Left lung (tissue), 10 donors: ENCODE data around the gene LTC4S. TPM values are rescaled to one million over a fixed set of nuclear protein-coding genes. Genes with fewer than 3 reads are reported as not detected.

Experiments
- ATAC-seq: fragments of 200-7000 bp; cut with Tn5 transposase; one replicate; pipeline ENCODE4 v1.9.1; 2020; ENCODE audit warnings: moderate library complexity
- DNase-seq, 4 donors: peaks; one replicate each; pipeline ENCODE4 v3.0.0-alpha.2; 2013 to 2020
- H3K27ac ChIP-seq, 2 donors: fragments of 200-600 bp; sonication (generic) in 1 of 2; one replicate each; pipeline versions ENCODE4 v1.5.0 to v1.8.0; 2020 to 2021
- H3K27me3 ChIP-seq, 2 donors: fragments of 200-600 bp; sonication (generic) in 1 of 2; one replicate each; pipeline versions ENCODE4 v1.5.0 to v1.8.0; 2020 to 2021
- H3K36me3 ChIP-seq, 2 donors: fragments of 200-600 bp; sonication (generic) in 1 of 2; one replicate each; pipeline versions ENCODE4 v1.5.0 to v1.8.0; 2020 to 2021
- H3K4me1 ChIP-seq, 2 donors: fragments of 200-600 bp; one replicate each; pipeline ENCODE4 v1.8.0; 2021
- H3K4me3 ChIP-seq, 2 donors: fragments of 200-600 bp; sonication (generic) in 1 of 2; one replicate each; pipeline versions ENCODE4 v1.5.0 to v1.8.0; 2020 to 2021; ENCODE audit warnings: mild to moderate bottlenecking in 1 of 2
- H3K9me3 ChIP-seq, 2 donors: fragments of 200-600 bp; sonication (generic) in 1 of 2; one replicate each; pipeline versions ENCODE4 v1.5.0 to v1.8.0; 2020 to 2021
- intact Hi-C, 2 donors: fragments of 100-400 bp; cut with DNase I; formaldehyde crosslinking; loops; one replicate each; pipeline versions ENCODE4 v1.11.2 to v1.14.2; 2022
- polyA plus RNA-seq, 6 donors: library from polyadenylated mRNA; unstranded; fragments of 120-200 nt; gene quantifications; one replicate each; pipeline ENCODE4 v1.2.1, GENCODE V29; 2013; ENCODE audit not compliant: insufficient read length in 6 of 6
- total RNA-seq, 2 donors: library from RNA; stranded (reverse); fragmentation: NEBNext Ultra II Directional; extraction: Animal tissue kit (Norgen Biotek cat#: 25700); gene quantifications; one replicate each; pipeline ENCODE4 v1.2.1, GENCODE V29; 2021
- TF ChIP-seq, protein P1 (sequence below), 2 donors: fragments of 200-600 bp; sonication (generic) in 1 of 2; IDR thresholded peaks; one replicate each; pipeline versions ENCODE4 v1.5.0 to v1.8.0; 2021; ENCODE audit warnings: antibody characterized with exemption in 2 of 2
- donor health status: DM: no; HTN: yes; CAD: no.
- donor health status: DM: no; HTN: no; CAD: no.

Gene LTC4S
- total and polyA plus RNA-seq, 8 donors, result 3.0 to 19.6 (median 5.0) TPM

DNA sequence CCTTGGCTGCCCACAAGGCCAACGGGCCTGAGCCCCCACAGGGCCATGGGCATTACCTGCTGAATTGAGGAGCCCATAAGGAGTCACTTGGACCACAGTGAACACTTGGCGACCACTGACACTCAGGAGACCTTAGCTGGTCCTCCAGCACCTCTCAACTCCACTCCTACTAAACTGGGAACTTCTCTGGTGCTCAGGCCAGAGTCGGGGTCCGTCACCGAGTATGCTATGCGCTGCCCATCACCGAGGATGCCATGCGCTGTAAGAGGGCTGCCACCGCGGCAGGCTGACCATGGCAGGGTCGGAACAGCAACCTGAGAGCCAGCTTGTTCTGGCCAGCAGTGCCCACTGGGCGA is 26.3 kb downstream of the LTC4S start:
- DNase-seq, result no peak
- no peak for ATAC-seq
- Histone ChIP-seq H3K4me1 (peaks cover 40 to 76% of the 10 kb centered on the region in 2 donors), H3K4me3 (peak overlapping the region; percentile 96 to 99), H3K36me3 (peaks cover 8 to 32% of the 10 kb centered on the region in 2 donors), H3K27me3 (no peaks in the 10 kb centered on the region), H3K9me3 (no peaks in the 10 kb centered on the region), H3K27ac (peak overlapping the region; percentile 98 to 100)
- TF ChIP-seq, protein P1, sequence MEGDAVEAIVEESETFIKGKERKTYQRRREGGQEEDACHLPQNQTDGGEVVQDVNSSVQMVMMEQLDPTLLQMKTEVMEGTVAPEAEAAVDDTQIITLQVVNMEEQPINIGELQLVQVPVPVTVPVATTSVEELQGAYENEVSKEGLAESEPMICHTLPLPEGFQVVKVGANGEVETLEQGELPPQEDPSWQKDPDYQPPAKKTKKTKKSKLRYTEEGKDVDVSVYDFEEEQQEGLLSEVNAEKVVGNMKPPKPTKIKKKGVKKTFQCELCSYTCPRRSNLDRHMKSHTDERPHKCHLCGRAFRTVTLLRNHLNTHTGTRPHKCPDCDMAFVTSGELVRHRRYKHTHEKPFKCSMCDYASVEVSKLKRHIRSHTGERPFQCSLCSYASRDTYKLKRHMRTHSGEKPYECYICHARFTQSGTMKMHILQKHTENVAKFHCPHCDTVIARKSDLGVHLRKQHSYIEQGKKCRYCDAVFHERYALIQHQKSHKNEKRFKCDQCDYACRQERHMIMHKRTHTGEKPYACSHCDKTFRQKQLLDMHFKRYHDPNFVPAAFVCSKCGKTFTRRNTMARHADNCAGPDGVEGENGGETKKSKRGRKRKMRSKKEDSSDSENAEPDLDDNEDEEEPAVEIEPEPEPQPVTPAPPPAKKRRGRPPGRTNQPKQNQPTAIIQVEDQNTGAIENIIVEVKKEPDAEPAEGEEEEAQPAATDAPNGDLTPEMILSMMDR (IDR thresholded peaks at IDR 0.05), result no peak
- intact Hi-C loops, result no loop called here

- peak within 1 kb of the TSS; percentile 96 to 99 for H3K4me3 ChIP-seq
- H3K4me1 ChIP-seq, result peaks cover 40 to 82% of the 10 kb centered on the region in 2 donors
- DNase-seq, result peak; percentile 88 to 97 (median 90)
- H3K9me3 ChIP-seq, result no peaks in the 10 kb centered on the region
- TF ChIP-seq, protein P1 (IDR thresholded peaks at IDR 0.05), result peak in 1 of 2 donors; percentile 36
- H3K27me3 ChIP-seq, result no peaks in the 10 kb centered on the region
- intact Hi-C loops, result no loop called here
- H3K36me3 ChIP-seq, result peaks cover 8 to 38% of the 10 kb centered on the region in 2 donors
- peak; percentile 67 for ATAC-seq
- peak within 1 kb of the TSS; percentile 98 to 100 for H3K27ac ChIP-seq
Observed at GRCh38 chr5:179820483-179821297, 26.9 kb downstream of the LTC4S start, which contains the start of gene SQSTM1. TSS of gene SQSTM1 (plus strand) at chr5:179820905. CDS start at chr5:179820937, 32 bp downstream.

GRCh38 chr5:179821298-179822058 is 27.7 kb downstream of the LTC4S start:
- TF ChIP-seq, protein P1 (IDR thresholded peaks at IDR 0.05), result no peak
- Histone ChIP-seq H3K4me3 (peak overlapping the region; percentile 96 to 99), H3K27me3 (no peaks in the 10 kb centered on the region), H3K27ac (peak overlapping the region; percentile 98 to 100), H3K36me3 (peaks cover 8 to 46% of the 10 kb centered on the region in 2 donors), H3K9me3 (no peaks in the 10 kb centered on the region), H3K4me1 (peaks cover 40 to 88% of the 10 kb centered on the region in 2 donors)
- ATAC-seq (peak; percentile 67), DNase-seq (peak; percentile 90 to 97 (median 96))
- intact Hi-C loops, result no loop called here

- DNase-seq (peak in 1 of 4 donors; percentile 32), ATAC-seq (no peak)
- Histone ChIP-seq H3K4me1 (peaks cover 40 to 88% of the 10 kb centered on the region in 2 donors), H3K9me3 (no peaks in the 10 kb centered on the region), H3K4me3 (peak overlapping the region; percentile 96 to 99), H3K27ac (peak overlapping the region; percentile 98 to 100), H3K36me3 (peaks cover 8 to 52% of the 10 kb centered on the region in 2 donors), H3K27me3 (no peaks in the 10 kb centered on the region)
- intact Hi-C loops, result no loop called here
- TF ChIP-seq, protein P1 (IDR thresholded peaks at IDR 0.05), result no peak
Observed at GRCh38 chr5:179822059-179822432, 28.3 kb downstream of the LTC4S start.
